ENCODE data around the gene HNRNPA2B1.
"Not testable (repeated sequence)": the region's sequence is repeated elsewhere in the genome, so short reads cannot be mapped to it uniquely, and the experiment has no call there.

The HNRNPA2B1 gene

DNA sequence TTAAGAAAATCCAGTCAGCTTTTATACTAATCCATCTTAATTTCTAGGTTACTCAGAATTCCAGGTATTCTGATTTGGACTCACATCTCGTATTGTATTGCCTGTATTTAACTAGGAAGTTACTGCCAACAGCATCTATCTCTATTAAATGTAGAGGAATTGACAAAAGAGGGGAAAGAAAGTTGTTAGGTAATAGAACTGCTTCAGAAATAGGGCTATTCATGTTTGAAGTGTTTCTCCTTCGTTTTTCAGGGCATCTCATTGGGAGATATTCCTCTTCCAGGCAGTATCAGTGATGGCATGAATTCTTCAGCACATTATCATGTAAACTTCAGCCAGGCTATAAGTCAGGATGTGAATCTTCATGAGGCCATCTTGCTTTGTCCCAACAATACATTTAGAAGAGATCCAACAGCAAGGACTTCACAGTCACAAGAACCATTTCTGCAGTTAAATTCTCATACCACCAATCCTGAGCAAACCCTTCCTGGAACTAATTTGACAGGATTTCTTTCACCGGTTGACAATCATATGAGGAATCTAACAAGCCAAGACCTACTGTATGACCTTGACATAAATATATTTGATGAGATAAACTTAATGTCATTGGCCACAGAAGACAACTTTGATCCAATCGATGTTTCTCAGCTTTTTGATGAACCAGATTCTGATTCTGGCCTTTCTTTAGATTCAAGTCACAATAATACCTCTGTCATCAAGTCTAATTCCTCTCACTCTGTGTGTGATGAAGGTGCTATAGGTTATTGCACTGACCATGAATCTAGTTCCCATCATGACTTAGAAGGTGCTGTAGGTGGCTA is 16.1 kb downstream of the HNRNPA2B1 start:
- not testable (repeated sequence) for DNase-seq (ENCODE audit: low spot score)

DNA sequence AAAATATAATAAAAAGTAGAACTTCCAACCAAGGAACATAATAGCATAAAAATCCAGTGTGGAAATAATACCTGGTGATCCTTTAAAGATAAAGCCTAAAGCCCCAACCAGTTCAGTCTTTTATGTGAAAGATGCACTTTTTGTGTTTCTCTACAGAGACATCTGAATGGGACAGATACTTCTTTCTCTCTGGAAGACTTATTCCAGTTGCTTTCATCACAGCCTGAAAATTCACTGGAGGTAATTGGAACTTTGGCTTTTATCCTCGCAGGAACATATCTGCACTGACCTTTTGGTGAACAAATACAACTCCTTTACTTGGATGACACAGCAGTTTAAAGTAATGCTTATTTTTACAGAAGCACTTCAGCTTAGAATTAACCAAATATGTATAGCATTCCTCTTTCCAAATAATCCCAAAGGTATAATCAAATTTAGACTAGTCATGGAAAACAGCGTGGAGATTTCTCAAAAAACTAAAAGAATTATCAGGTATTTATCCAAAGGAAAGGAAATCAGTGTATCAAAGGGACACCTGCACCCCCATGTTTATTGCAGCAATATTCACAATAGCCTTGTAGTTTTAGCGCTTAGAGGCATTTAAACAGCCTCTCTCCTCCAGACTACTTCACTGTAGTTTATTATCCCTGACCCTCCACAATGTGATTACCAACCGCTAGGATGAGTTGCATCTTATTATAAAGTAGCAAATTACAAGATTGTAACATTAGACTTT is 16.8 kb downstream of the HNRNPA2B1 start:
- DNase-seq (ENCODE audit: low spot score): no peak

DNA sequence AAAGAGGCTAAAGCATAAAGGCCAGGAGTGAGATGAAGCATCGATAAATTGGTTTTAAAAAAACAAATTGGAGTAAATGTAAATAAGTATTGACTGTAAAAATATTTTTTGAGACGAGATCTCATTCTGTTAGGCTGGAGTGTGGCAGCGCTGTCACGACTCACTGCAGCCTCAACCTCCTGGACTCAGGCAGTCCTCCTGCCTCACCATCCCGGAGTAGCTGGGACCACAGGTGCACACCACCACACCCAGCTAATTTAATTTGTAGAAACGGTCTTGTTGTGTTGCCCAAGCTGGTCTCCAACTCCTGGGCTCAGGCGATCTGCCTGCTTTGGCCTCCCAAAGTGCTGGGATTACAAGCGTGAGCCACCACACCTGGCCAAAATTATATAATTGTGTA is 17.8 kb downstream of the HNRNPA2B1 start:
- DNase-seq (ENCODE audit: low spot score): no peak

DNA sequence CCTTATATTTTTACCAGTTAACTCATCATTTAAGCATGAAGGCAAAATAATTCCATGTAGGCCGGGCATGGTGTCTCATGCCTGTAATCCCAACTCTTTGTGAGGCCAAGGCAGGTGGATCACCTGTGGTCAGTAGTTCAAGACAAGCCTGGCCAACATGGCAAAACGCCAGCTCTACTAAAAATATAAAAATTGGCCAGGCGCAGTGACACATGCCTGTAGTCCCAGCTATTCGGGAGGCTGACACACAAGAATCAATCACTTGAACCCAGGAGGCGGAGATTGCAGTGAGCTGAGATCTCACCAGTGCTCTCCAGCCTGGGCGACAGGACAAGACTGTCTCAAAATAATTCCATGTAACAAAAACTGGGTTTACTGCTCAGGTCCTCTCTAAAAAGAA is 18.3 kb downstream of the HNRNPA2B1 start:
- no peak for DNase-seq (ENCODE audit: low spot score)

DNA sequence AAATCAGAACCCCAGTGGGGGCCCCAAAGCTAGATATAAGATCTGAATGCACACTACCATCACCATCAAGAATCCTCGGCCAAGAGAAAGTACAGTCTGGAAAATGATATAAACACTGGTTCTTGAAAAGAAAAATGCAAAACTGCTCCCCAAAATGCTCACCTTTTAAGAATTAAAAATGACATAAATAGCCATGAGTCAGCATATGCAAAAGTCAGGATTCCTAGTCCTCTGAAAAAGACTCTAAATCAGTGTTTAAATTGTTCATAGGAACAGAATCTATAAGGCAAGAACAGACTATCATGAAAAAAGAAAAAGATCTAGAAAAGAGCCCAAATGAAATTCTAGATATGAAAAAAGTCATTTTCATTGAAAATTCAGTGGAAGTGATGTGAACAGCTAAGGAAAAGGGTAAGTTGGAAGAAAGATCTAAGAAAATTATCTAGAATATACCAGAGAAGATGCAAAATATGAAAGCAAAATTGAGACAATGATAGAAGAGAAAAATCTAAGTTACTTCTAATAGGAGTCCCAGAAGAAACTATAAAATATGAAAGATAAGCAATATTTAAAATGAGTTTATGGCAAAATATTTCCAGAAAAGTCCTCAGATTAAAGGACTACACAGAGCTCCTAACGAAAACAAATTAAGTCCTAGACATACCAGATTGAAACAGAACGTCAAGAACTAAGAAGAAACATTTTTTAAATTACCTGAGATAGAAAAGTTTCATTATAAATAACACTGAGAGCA is 18.9 kb downstream of the HNRNPA2B1 start:
- no peak for DNase-seq (ENCODE audit: low spot score)

DNA sequence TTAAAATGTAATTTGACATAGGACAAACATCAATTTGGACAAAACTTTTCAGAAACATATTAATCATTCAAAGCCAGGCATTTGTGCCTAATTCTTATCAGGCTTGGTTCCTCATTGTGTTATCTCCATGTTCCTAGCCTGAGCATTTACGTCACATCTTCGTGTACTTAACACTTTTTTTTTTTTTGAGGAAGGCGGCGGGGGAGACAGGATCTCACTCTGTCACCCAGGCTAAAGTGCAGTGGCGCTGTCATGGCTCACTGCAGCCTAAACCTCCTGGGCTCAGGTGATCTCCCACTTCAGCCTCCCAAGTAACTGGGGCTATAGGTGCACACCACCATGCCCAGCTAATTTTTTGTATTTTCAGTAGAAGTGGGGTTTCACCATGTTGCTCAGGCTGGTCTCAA is 19.8 kb downstream of the HNRNPA2B1 start:
- no peak for DNase-seq (ENCODE audit: low spot score)

DNA sequence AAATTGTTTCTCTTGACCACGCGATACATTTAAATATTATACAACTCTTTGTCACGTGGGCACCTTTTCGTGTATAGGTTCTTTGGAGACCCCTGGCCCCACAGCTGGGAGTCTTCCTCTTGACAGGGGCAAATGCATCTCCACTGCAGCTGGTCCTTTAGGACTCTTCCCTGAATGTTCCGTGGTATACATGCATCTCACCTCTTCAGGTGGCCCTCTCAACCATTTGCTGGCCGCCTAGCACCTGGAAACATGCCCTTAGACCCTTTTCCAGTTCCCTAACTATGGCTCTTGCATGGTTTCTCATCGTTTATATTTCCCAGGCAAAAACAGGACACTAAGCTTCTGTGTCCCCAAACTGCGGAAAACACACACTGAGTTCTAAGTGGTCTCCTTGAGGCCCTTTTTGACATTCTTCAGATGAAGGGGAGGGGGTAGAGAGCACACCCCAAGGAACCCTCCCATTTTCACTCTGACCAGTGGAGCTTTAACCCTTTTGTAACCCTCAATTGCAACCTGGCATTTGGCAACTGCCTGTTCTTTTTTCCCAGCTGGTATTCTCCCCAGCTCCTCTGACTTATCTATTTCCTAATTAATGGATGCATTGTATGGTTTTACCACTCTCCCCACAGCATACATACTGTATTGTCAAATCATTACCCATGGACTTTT is 20.6 kb downstream of the HNRNPA2B1 start:
- no peak for DNase-seq (ENCODE audit: low spot score)

DNA sequence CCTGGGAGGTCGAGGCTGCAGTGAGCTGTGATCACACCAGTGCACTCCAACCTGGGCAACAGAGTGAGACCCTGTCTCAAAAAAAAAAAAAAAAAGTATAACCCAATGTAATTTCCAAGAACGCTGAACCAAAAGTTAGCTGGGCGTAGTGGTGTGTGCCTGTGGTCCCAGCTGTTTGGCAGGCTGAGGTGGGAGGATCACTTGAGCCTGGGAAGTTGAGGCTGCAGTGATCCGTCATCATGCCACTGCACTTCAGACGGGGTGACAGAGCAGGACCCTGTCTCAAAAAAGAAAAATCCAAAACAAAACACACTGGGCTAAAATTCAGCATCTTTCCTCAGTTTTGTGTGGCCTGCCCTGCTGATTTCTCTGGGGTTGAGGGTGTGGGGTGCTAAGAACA is 21.1 kb downstream of the HNRNPA2B1 start:
- no peak for DNase-seq (ENCODE audit: low spot score)

DNA sequence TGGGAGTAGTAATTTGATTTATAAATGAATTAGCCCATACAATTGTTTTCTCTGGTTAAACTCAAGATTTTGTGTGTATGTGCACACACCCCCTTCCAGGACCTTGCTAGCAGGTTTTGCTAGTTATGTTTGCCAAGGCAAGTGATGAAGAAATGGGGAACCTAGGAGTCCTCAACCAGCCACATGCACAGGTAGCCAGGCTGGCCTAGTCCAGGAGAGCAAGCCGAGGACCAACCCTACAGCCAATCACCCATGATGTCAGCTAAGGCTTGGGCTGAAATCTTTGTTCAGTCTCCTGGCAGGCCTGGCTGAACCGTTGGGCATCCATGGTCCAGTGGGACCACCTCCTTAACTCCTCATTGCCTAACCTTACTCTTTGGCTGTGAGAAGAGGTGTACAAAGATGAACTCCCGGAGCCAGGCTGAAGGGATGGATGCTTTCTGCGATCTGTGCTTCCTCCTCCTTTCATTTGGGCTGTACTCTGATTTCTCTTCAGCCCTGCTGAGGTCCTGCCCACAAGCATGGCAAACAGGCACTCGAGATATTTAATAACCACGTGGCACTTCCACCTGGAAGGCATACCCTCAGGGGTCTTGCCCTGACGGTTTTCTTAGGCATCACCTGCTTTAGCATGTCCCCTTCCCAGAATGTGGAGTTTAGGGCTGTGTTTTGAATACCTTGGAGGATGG is 22.1 kb downstream of the HNRNPA2B1 start:
- no peak for DNase-seq (ENCODE audit: low spot score)

DNA sequence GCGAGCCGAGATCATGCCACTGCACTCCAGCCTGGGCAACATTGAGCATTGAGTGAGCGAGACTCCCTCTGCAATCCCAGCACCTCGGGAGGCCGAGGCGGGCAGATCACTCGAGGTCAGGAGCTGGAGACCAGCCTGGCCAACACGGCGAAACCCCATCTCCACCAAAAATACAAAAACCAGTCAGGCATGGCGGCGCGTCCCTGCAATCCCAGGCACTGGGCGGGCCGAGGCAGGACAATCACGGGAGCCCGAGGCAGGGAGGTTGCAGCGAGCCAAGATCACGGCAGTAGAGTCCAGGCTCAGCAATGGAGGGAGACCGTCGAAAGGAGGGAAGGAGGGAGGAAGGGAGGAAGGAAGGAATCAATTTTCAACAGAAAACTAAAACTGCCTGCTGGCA is 23.3 kb downstream of the HNRNPA2B1 start:
- DNase-seq (ENCODE audit: low spot score): not testable (repeated sequence)

DNA sequence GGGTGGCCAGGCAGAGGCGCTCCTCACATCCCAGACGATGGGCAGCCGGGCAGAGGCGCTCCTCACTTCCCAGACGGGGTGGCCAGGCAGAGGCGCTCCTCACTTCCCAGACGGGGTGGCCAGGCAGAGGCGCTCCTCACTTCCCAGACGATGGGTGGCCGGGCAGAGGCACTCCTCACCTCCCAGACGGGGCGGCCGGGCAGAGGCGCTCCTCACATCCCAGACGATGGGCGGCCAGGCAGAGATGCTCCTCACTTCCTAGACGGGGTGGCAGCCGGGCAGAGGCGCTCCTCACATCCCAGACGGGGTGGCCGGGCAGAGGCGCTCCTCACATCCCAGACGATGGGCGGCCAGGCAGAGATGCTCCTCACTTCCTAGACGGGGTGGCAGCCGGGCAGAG is 23.9 kb downstream of the HNRNPA2B1 start:
- DNase-seq (ENCODE audit: low spot score): not testable (repeated sequence)

DNA sequence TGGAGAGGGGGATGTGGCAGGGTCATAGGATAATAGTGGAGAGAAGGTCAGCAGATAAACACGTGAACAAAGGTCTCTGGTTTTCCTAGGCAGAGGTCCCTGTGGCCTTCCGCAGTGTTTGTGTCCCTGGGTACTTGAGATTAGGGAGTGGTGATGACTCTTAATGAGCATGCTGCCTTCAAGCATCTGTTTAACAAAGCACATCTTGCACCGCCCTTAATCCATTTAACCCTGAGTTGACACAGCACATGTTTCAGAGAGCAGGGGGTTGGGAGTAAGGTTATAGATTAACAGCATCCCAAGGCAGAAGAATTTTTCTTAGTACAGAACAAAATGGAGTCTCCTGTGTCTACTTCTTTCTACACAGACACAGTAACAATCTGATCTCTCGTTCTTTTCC is 24.6 kb downstream of the HNRNPA2B1 start:
- DNase-seq (ENCODE audit: low spot score): not testable (repeated sequence)

DNA sequence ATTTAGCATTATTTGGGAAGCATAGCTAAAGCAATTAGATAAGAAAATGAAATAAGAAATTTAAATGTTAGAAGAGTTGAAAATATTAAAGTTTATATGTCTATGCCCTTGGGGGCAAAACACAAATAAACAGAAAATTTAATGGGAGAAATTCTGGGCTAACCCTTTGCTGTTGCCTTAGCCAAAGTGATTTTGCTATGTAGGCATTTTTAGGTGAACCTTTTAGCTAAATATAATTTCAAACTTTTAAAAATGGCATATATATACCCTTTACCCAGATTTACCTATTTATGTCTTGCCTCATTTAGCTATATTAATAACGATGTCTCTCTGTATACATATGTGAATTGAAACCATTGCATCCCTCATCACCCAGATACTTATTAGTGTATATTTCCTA is 28.5 kb downstream of the HNRNPA2B1 start:
- no peak for DNase-seq (ENCODE audit: low spot score)

DNA sequence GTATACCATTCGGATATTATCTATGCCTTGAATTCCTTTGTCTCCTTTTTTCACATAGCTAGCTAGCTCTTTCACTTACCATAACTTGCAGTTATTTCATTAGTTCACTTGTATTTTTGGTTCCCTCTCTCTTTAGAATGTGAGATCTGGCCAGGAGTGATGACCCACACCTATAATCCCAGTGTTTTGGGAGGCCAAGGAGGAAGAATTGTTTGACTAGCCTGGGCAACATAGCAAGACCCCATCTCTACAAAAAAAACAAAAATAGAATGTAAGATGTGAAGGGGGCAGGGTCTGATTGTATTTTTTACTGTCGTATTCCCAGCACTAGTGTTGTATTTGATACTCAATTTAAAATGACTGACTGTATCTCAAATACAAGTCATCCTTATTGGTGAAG is 28.9 kb downstream of the HNRNPA2B1 start:
- DNase-seq (ENCODE audit: low spot score): no peak

DNA sequence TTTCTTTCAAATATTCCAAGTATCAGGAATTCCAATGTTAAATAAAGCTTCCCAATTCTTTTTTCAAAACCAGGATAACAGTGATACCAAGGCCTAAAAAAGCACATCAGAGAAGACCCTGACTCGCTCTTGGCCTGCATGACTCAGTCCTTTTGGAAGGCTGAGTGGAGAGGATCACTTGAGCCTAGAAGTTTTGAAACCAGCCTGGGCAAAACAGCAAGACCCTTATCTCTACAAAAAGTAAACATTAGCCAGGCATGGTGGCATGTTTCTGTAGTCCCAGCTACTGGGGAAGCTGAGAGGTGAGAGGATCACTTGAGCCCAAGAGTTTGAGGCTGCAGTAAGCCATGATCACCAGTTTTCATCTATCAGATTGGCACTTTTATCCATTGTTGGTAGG is 29.9 kb downstream of the HNRNPA2B1 start:
- DNase-seq (ENCODE audit: low spot score): no peak

DNA sequence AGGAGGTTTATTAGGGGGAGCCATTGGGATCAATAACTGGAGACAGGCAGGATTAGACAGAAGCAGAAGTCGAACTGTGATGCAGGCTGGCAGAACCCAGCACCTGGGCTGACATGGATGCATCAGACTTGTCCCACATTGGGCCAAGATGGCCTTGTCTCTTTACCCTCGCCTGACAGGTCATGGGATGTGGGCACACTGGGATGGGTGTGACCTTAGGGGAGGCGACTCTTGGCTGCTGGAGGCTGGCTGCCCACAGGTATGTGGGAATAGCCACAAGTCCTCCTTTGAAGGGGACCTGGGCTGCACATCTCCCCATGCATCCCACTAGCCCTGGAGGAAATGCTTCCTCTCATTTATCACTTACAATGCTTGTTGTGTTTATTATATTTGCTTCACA is 31.3 kb downstream of the HNRNPA2B1 start:
- no peak for DNase-seq (ENCODE audit: low spot score)

DNA sequence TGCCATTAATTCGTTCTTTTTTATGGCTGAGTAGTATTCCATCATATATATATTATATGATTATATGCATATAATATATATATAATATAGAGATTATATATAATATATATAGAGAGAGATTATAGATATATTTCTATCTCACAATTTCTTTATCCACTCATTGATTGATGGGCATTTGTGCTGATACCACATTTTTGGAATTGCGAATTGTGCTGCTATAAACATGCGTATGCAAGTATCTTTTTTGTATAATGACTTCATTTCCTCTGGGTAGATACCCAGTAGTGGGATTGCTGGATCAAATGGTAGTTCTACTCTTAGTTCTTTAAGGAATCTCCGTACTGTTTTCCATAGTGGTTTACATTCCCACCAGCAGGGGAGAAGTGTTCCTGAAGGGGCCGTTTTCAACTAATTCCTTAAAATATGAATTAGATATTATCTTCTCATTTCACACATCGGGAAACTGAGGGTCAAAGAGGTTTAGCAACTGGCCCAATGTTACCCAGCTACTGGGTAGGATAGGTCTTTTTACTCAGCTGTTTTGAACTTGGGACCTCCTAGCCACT is 32.0 kb downstream of the HNRNPA2B1 start:
- no peak for DNase-seq (ENCODE audit: low spot score)

DNA sequence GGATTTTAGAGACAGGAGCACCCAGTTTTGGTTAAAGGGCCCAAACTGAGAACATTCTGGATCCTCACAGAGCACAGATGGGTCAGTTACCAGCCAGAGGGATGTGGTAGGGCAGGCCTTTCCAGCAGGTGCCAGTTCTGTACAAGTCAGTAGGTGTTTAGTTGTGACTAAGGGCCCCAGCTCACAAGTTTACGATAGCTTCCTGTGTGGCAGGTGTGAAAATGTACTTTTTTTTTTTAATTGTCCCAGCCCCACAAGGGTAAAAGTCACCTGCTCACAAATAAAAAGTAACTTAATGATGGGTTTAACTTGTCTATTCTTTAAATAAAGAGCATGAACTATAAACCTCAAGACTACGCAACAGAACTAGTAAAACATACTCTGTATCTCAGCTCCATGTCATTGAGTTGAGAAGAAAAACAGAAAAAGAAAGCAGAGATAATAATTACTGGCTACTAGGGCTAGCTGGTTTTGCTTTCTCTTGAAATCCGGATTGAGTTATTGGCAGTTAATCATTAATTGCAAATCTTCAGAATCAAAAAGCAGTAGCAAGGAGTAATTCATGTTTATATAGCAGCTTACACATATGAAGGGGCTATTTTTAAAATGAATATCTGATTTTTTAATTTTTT is 33.1 kb downstream of the HNRNPA2B1 start:
- no peak for DNase-seq (ENCODE audit: low spot score)

DNA sequence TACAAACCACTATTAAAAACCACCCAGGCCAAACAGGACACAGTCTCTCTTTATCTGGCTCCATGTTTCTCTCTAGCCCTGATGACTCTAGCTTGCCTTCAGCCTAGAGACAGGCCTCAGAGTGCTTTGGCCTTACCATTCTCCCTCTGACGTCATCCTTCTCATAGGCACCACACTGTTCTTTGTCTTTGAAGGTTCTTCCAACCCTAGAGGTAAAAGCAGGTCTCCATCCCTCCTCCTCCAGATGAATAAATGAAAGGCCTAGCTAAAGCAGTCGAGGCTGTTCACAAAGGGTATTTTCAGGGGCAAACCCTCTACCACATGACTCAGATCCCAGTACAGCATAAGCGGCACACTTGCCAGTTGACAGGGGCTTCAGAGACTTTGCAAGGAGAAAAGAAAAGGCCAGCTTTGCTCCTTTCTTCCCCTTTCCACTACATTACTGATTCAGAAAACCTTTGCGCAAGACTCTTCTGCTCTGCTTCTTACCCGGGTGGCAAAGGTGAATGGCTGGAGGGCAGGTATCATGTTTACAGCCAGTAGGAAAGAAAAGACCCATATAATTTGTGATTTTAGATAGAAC is 33.8 kb downstream of the HNRNPA2B1 start:
- no peak for DNase-seq (ENCODE audit: low spot score)

DNA sequence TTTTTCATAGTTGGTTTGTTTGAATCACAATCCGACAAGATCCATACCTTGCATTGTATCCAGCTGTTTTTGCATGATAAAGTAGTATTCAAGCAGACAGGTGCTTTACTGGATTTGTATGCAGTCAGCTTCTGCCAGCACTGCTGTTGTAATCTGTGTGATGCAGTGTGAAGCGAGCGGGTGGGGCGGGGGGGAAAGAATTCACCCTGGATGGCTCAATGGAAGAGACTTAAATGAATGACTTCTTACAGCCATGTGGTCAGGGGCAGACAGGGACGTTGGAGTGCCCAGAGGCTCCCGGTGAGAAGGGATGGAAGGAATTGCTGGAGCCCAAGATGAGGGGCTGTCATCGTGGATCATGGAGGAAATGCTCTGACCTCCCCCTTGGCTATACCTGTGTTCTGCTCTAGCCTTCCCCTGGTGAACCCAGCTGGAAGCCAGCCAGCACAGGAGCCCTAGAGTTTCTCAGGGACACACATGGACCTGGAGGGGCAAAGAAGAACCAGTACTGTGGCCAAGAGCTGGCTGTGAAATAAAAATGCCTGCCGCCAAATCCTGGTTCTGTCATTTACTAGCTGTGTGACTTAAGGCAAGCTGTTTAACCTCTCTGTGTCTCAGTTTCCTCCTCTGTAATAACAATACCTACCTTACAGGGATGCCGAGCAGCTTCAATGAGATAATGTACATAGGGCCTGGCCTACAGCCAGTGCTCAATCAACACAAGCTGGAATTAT is 34.4 kb downstream of the HNRNPA2B1 start:
- DNase-seq (ENCODE audit: low spot score): no peak

Measured in AG20443 (cell line).